ENCODE data around the gene NCKAP5L. TPM values are rescaled to one million over a fixed set of nuclear protein-coding genes. Genes with fewer than 3 reads are reported as not detected.

NCKAP5L gene
- total and polyA plus RNA-seq, 4 experiments from 2014 or later, result 0.20 to 11.2 (median 7.0) TPM

DNA sequence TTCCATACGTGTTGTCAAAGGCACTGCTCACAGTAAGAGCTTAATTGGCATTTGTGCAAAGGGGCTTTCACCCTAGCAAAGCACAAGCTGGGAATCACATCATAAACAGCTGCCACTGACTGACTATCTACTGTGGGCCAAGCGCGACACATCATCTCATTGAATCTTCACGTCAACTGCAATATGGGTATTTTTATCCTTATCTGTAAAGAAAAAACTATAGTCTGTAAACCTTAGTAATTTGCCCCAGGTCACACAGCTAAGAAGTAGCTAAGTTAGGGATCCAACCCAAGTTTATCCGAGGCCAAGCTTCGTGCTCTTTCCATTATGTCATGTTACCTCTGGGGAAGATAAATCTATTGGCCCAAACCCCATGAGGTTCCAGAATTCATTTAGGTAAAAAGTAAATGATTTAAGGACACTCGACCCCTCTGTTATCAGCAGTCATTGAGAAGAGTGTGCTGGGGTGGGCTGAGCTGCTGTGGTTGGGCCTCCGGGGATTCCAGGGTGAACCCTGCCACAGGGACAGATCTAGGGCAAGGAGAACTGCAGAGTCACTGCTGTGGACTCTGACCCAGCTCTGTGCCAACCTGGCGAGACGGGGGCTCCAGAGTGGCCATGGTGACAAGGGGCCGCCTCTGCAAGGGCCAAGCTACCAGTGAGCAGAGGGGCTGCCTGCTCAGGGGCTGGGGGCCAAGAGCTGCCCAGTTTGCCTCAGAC is 27.6 kb downstream of the NCKAP5L start:
- no peaks in the 10 kb centered on the region for H3K4me1 Mint-ChIP-seq
- peak overlapping the region in 1 of 7 donors; percentile 15 for H3K27ac Mint-ChIP-seq
- no peak for DNase-seq
- Histone ChIP-seq H3K4me1 (ENCODE audit: insufficient read depth, low read length) (no peaks in the 10 kb centered on the region), H3K9me3 (ENCODE audit: control insufficient read depth in 1 of 2, low read length in 2 of 2) (no peaks in the 10 kb centered on the region), H3K36me3 (ENCODE audit: insufficient read depth, low read length) (no peaks in the 10 kb centered on the region), H3K4me3 (ENCODE audit: low read length in 2 of 2) (no peak overlapping the region), H3K27me3 (ENCODE audit: insufficient read depth, low read length) (no peaks in the 10 kb centered on the region), H3K27ac (ENCODE audit: low read depth, low read length) (no peak overlapping the region)
- ChIA-PET CTCF (ENCODE audit: partially characterized antibody) (interaction anchor here (0.6 to 1.0 kb wide), 2 partner anchors 46 to 267 kb away, joined by 3 read pairs; no protein-coding TSS in a partner anchor), POLR2A (ENCODE audit: partially characterized antibody) (interaction anchor here (2.6 kb wide), 1 partner anchor 59 kb away, joined by 7 read pairs; the partner anchor contains the start of gene TMBIM6)
- peaks cover 0 to 5% (median 0%) of the 10 kb centered on the region in 8 donors for H3K9me3 Mint-ChIP-seq
- H3K4me3 Mint-ChIP-seq, result no peak overlapping the region
- peaks cover 18% of the 10 kb centered on the region in 2 donors for H3K36me3 Mint-ChIP-seq
- intact Hi-C loops (cut with micrococcal nuclease), result no loop called here
- H3K27me3 Mint-ChIP-seq, result no peaks in the 10 kb centered on the region

DNA sequence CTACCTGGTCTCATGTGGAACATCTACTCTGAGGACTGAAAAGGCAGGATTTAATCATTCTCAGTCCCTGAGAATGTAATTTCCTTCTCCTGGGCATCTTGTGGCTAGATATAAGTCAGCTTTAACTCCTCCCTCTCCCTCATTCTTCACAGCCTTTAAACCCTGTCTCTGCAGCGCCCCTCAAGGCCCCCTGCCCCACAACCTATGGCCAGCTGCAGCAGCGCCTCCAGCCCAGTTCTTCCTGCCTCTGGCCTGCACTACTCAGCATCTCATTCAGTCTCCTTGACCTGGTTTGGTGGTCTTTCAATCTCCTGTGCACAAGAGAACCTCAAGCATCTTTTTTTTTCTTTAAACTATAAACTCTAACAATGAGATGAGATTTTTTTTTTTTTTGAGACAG is 29.3 kb downstream of the NCKAP5L start:
- Histone ChIP-seq H3K4me3 (ENCODE audit: low read length in 2 of 2) (no peak overlapping the region), H3K9me3 (ENCODE audit: control insufficient read depth in 1 of 2, low read length in 2 of 2) (no peaks in the 10 kb centered on the region), H3K27me3 (ENCODE audit: insufficient read depth, low read length) (no peaks in the 10 kb centered on the region), H3K27ac (ENCODE audit: low read depth, low read length) (no peak overlapping the region), H3K36me3 (ENCODE audit: insufficient read depth, low read length) (no peaks in the 10 kb centered on the region), H3K4me1 (ENCODE audit: insufficient read depth, low read length) (no peaks in the 10 kb centered on the region)
- H3K4me1 Mint-ChIP-seq, result no peaks in the 10 kb centered on the region
- DNase-seq, result no peak
- no peak overlapping the region for H3K4me3 Mint-ChIP-seq
- peaks cover 12 to 16% of the 10 kb centered on the region in 2 donors for H3K36me3 Mint-ChIP-seq
- peaks cover 0 to 5% (median 0%) of the 10 kb centered on the region in 8 donors for H3K9me3 Mint-ChIP-seq
- intact Hi-C loops (cut with micrococcal nuclease), result no loop called here
- ChIA-PET POLR2A (ENCODE audit: partially characterized antibody) (no interaction called here), CTCF (ENCODE audit: partially characterized antibody) (interaction anchor here (1.3 kb wide), 1 partner anchor 12 kb away, joined by 3 read pairs; no protein-coding TSS in a partner anchor)
- H3K27ac Mint-ChIP-seq, result peak overlapping the region in 1 of 7 donors; percentile 65
- H3K27me3 Mint-ChIP-seq, result no peaks in the 10 kb centered on the region

DNA sequence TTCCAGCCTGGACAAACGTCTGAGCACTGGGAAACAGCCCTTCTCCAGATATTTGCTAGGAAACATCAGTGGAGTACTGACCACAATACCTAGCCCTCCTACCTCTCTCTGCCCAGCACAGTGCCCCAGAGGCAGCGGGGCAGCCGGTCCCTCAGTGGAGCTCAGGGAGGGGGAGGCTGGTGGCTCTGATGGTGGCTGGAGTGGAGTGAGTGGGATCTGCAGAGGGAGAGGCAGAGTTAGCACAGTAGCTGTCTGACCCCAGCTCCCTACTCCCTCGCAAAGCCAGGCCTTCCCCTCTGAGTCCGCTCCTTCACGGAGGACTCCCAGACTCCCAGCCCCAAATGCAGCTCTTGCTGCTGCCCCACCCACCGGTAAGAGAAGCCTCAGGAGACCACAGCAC is 30.0 kb downstream of the NCKAP5L start:
- Histone ChIP-seq H3K4me1 (ENCODE audit: insufficient read depth, low read length) (no peaks in the 10 kb centered on the region), H3K27me3 (ENCODE audit: insufficient read depth, low read length) (no peaks in the 10 kb centered on the region), H3K4me3 (ENCODE audit: low read length in 2 of 2) (no peak overlapping the region), H3K27ac (ENCODE audit: low read depth, low read length) (no peak overlapping the region), H3K9me3 (ENCODE audit: control insufficient read depth in 1 of 2, low read length in 2 of 2) (no peaks in the 10 kb centered on the region), H3K36me3 (ENCODE audit: insufficient read depth, low read length) (no peaks in the 10 kb centered on the region)
- Mint-ChIP-seq H3K27ac (no peak overlapping the region), H3K9me3 (peaks cover 0 to 5% (median 0%) of the 10 kb centered on the region in 8 donors), H3K4me1 (no peaks in the 10 kb centered on the region), H3K36me3 (peaks cover 12 to 16% of the 10 kb centered on the region in 2 donors), H3K4me3 (no peak overlapping the region), H3K27me3 (no peaks in the 10 kb centered on the region)
- ChIA-PET CTCF (ENCODE audit: partially characterized antibody) (interaction anchor here (0.8 to 1.3 kb wide), 2 partner anchors 13 to 41 kb away, joined by 3 read pairs; no protein-coding TSS in a partner anchor), POLR2A (ENCODE audit: partially characterized antibody) (no interaction called here)
- intact Hi-C loops (cut with micrococcal nuclease), result no loop called here
- DNase-seq, result no peak

DNA sequence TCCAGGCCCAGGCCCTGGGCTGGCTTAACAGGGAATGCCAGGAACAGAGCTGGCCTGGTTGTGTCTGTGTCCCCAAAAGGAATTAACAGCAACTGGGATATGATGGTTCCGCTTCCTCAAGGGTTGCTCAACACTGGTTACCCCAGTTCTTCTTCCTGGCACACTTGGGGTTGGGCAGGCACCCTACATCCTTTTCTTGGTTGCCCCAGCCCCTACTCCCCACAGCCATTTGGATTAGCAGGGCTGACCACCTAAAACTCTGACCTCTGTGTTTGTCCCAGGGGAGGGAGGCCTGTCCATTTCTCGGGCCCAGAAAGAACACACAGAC is 30.8 kb downstream of the NCKAP5L start:
- Mint-ChIP-seq H3K4me1 (no peaks in the 10 kb centered on the region), H3K9me3 (peaks cover 0 to 5% (median 0%) of the 10 kb centered on the region in 8 donors), H3K27me3 (no peaks in the 10 kb centered on the region), H3K27ac (no peak overlapping the region), H3K4me3 (no peak overlapping the region), H3K36me3 (peaks cover 12 to 13% of the 10 kb centered on the region in 2 donors)
- Histone ChIP-seq H3K9me3 (ENCODE audit: control insufficient read depth in 1 of 2, low read length in 2 of 2) (no peaks in the 10 kb centered on the region), H3K36me3 (ENCODE audit: insufficient read depth, low read length) (no peaks in the 10 kb centered on the region), H3K27ac (ENCODE audit: low read depth, low read length) (no peak overlapping the region), H3K27me3 (ENCODE audit: insufficient read depth, low read length) (no peaks in the 10 kb centered on the region), H3K4me1 (ENCODE audit: insufficient read depth, low read length) (no peaks in the 10 kb centered on the region), H3K4me3 (ENCODE audit: low read length in 2 of 2) (no peak overlapping the region)
- ChIA-PET POLR2A (ENCODE audit: partially characterized antibody) (no interaction called here), CTCF (ENCODE audit: partially characterized antibody) (no interaction called here)
- intact Hi-C loops (cut with micrococcal nuclease), result no loop called here
- no peak for DNase-seq

DNA sequence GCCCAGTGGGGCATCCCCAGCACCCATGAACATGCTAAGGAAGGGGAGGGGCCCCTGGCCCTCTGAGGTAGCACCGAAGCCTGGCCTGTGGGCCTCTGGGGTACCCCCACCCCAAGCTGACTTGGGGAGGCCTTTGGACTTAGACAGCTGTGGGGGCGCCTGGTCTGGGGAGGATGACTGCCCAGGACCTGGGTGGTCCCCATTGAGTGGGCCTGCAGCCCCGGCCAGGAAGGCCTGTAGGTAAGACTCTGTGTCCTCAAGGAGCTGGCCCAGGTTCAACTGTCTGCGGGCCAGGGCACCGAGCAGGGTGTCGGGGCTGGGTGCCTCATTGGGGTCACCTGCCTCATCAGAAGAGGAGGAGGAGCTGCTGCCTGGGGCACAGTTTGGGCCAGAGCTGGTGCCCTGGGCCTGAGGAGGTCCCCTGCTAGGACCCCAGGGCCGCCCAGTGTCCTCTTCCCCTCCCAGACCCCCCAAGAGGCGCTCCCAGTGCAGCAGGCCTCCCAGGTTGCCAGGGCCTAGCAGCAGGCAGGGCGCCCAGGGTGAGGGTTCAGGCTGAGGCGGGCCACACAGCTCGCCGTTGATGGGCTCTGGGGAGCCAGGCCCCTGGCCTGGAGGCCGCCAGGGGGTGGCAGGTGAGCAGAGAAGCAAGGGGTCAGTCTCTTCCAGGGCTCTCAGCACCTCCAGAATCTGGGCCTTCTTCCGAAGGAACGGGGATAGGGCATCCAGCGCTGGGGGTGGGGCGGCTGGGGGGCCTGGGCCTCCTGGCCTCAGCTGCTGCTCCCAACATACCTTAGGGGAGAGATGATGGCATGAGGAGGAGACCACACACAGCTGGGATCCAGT is 31.4 kb downstream of the NCKAP5L start:
- H3K4me3 ChIP-seq (ENCODE audit: low read length in 2 of 2), result no peak overlapping the region
- H3K27ac ChIP-seq (ENCODE audit: low read depth, low read length), result no peak overlapping the region
- no peaks in the 10 kb centered on the region for H3K27me3 ChIP-seq (ENCODE audit: insufficient read depth, low read length)
- POLR2A ChIA-PET (ENCODE audit: partially characterized antibody), result no interaction called here
- no peak overlapping the region for H3K27ac Mint-ChIP-seq
- peaks cover 12% of the 10 kb centered on the region in 2 donors for H3K36me3 Mint-ChIP-seq
- no peaks in the 10 kb centered on the region for H3K4me1 Mint-ChIP-seq
- no peaks in the 10 kb centered on the region for H3K9me3 ChIP-seq (ENCODE audit: control insufficient read depth in 1 of 2, low read length in 2 of 2)
- CTCF ChIA-PET (ENCODE audit: partially characterized antibody), result no interaction called here
- peaks cover 0 to 5% (median 0%) of the 10 kb centered on the region in 8 donors for H3K9me3 Mint-ChIP-seq
- H3K4me3 Mint-ChIP-seq, result no peak overlapping the region
- H3K36me3 ChIP-seq (ENCODE audit: insufficient read depth, low read length), result no peaks in the 10 kb centered on the region
- no peaks in the 10 kb centered on the region for H3K27me3 Mint-ChIP-seq
- DNase-seq, result no peak
- intact Hi-C loops (cut with micrococcal nuclease), result no loop called here
- no peaks in the 10 kb centered on the region for H3K4me1 ChIP-seq (ENCODE audit: insufficient read depth, low read length)

DNA sequence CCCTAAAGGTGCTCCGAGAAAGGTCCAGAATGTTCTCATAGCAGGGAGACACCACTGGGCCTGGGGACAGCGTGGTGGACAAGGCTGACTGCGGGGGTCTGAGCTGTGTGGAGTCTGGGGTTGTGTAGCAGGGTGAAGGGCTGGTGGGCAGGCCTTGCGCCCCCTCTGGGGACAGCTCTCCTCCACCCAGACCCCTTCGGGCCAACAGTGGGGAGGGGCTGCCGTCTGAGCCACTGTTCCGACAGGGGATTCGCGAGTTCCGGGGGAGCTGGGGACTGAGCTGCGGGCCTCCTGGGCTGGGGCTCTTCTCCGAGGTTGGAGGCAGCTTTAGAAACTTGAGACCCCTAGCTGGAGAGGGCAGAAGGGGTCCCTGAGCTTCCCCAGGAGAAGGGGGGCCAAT is 32.1 kb downstream of the NCKAP5L start:
- Histone ChIP-seq H3K4me3 (ENCODE audit: low read length in 2 of 2) (no peak overlapping the region), H3K36me3 (ENCODE audit: insufficient read depth, low read length) (no peaks in the 10 kb centered on the region), H3K4me1 (ENCODE audit: insufficient read depth, low read length) (no peaks in the 10 kb centered on the region), H3K27ac (ENCODE audit: low read depth, low read length) (no peak overlapping the region), H3K27me3 (ENCODE audit: insufficient read depth, low read length) (no peaks in the 10 kb centered on the region), H3K9me3 (ENCODE audit: control insufficient read depth in 1 of 2, low read length in 2 of 2) (no peaks in the 10 kb centered on the region)
- Mint-ChIP-seq H3K36me3 (peaks cover 9 to 10% of the 10 kb centered on the region in 2 donors), H3K27ac (no peak overlapping the region), H3K4me3 (no peak overlapping the region), H3K9me3 (peaks cover 0 to 2% (median 0%) of the 10 kb centered on the region in 8 donors), H3K27me3 (no peaks in the 10 kb centered on the region), H3K4me1 (no peaks in the 10 kb centered on the region)
- intact Hi-C loops (cut with micrococcal nuclease), result no loop called here
- ChIA-PET CTCF (ENCODE audit: partially characterized antibody) (no interaction called here), POLR2A (ENCODE audit: partially characterized antibody) (interaction anchor here (0.6 kb wide), 1 partner anchor 1199 kb away, joined by 5 read pairs; no protein-coding TSS in a partner anchor)
- no peak for DNase-seq

DNA sequence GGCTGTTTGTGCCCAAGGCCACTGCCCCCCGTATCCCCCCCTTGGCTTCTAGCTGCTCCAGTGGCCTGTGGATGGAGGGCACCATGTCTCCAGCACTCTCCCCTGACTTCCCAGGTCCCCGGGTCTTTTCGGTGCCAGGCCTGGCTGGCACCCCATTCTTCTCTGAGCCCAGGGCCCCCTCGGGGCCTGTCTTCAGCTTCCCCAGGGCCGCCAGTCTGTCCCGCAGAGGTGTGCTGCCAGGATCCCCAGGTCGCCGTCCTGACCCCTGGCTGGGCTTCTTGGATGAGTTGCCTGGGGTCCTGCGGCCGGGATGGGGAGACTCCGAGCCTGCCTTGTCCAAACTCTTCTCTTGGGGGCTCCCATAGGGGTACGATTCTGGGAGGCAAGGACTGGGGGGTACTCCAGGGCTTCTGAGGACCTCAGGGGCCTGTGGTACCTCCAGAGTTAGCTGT is 32.5 kb downstream of the NCKAP5L start:
- Histone ChIP-seq H3K36me3 (ENCODE audit: insufficient read depth, low read length) (no peaks in the 10 kb centered on the region), H3K27me3 (ENCODE audit: insufficient read depth, low read length) (no peaks in the 10 kb centered on the region), H3K27ac (ENCODE audit: low read depth, low read length) (no peak overlapping the region), H3K4me1 (ENCODE audit: insufficient read depth, low read length) (no peaks in the 10 kb centered on the region), H3K9me3 (ENCODE audit: control insufficient read depth in 1 of 2, low read length in 2 of 2) (no peaks in the 10 kb centered on the region), H3K4me3 (ENCODE audit: low read length in 2 of 2) (no peak overlapping the region)
- Mint-ChIP-seq H3K4me1 (no peaks in the 10 kb centered on the region), H3K27me3 (no peaks in the 10 kb centered on the region), H3K36me3 (peaks cover 9 to 10% of the 10 kb centered on the region in 2 donors), H3K4me3 (no peak overlapping the region), H3K27ac (no peak overlapping the region), H3K9me3 (peaks cover 0 to 2% (median 0%) of the 10 kb centered on the region in 8 donors)
- intact Hi-C loops (cut with micrococcal nuclease), result no loop called here
- ChIA-PET POLR2A (ENCODE audit: partially characterized antibody) (interaction anchor here (0.6 kb wide), 1 partner anchor 1199 kb away, joined by 5 read pairs; no protein-coding TSS in a partner anchor), CTCF (ENCODE audit: partially characterized antibody) (no interaction called here)
- DNase-seq, result no peak
